OCI-LY1 (cell line): ENCODE results near the gene CASP9.
A peak's percentile ranks its signal among the peaks of the same experiment; 100 is the strongest.

Source experiments
- H2AFZ ChIP-seq: fragments of 200-600 bp; sonication (generic), shearing (Covaris generic); 2 replicates; pipeline ENCODE4 v1.6.0; 2014; ENCODE audit warnings: antibody characterized with exemption, mild to moderate bottlenecking, low read length
- H3F3A ChIP-seq: fragments of 200-600 bp; sonication (generic), shearing (Covaris generic); 2 replicates; pipeline ENCODE4 v1.6.0; 2014; ENCODE audit warnings: mild to moderate bottlenecking, antibody characterized with exemption, low read length, moderate library complexity; ENCODE audit not compliant: insufficient read depth
- H3K27ac ChIP-seq: fragments of 200-600 bp; sonication (generic); 2 replicates; pipeline ENCODE4 v1.5.1; 2014; ENCODE audit warnings: low read length, mixed run types, mild to moderate bottlenecking, low read depth; ENCODE audit not compliant: poor library complexity, severe bottlenecking
- H3K27me3 ChIP-seq: fragments of 200-600 bp; sonication (generic); 2 replicates; pipeline ENCODE4 v1.6.0; 2014; ENCODE audit warnings: antibody characterized with exemption, mild to moderate bottlenecking, low read length, moderate library complexity; ENCODE audit not compliant: insufficient read depth
- H3K36me3 ChIP-seq: fragments of 200-600 bp; sonication (generic); 2 replicates; pipeline ENCODE4 v1.6.1; 2014; ENCODE audit warnings: mild to moderate bottlenecking, antibody characterized with exemption, low read length, moderate library complexity, mixed read lengths; ENCODE audit not compliant: insufficient read depth
- H3K4me1 ChIP-seq: fragments of 200-600 bp; sonication (generic); 2 replicates; pipeline ENCODE4 v1.5.1; 2014; ENCODE audit warnings: mild to moderate bottlenecking, low read length, moderate library complexity; ENCODE audit not compliant: insufficient read depth, severe bottlenecking
- H3K4me2 ChIP-seq: fragments of 200-600 bp; sonication (generic), shearing (Covaris generic); 2 replicates; pipeline ENCODE4 v1.6.1; 2014; ENCODE audit warnings: low read length
- H3K4me3 ChIP-seq: fragments of 200-600 bp; sonication (generic); 2 replicates; pipeline ENCODE4 v1.5.1; 2014; ENCODE audit warnings: low read length, low read depth, mild to moderate bottlenecking, mixed read lengths; ENCODE audit not compliant: poor library complexity, severe bottlenecking
- H3K79me2 ChIP-seq: fragments of 200-600 bp; shearing (Covaris generic); 2 replicates; pipeline ENCODE4 v1.6.1; 2016; ENCODE audit warnings: mixed run types, low read length, mixed read lengths; ENCODE audit not compliant: insufficient read depth
- H3K9ac ChIP-seq: fragments of 200-600 bp; sonication (generic), shearing (Covaris generic); 2 replicates; pipeline ENCODE4 v1.6.1; 2014; ENCODE audit warnings: mild to moderate bottlenecking, low read length, mixed read lengths
- H3K9me2 ChIP-seq: fragments of 200-600 bp; sonication (generic), shearing (Covaris generic); 2 replicates; pipeline ENCODE4 v1.6.1; 2014; ENCODE audit warnings: low read depth, mild to moderate bottlenecking, low read length, mixed read lengths
- H3K9me3 ChIP-seq: fragments of 200-600 bp; shearing (Covaris generic); 2 replicates; pipeline ENCODE4 v1.6.1; 2014; ENCODE audit warnings: low read length, mixed read lengths
- H4K20me1 ChIP-seq: fragments of 200-600 bp; sonication (generic), shearing (Covaris generic); 2 replicates; pipeline ENCODE4 v1.6.0; 2016; ENCODE audit warnings: mild to moderate bottlenecking, low read length; ENCODE audit not compliant: insufficient read depth
- CTCF ChIP-seq: fragments of 200-600 bp; sonication (generic), shearing (Covaris generic); IDR thresholded peaks from 2 replicates; pipeline ENCODE4 v1.5.1; 2017; ENCODE audit warnings: mild to moderate bottlenecking, antibody characterized with exemption, low read length, moderate library complexity, mixed read lengths
- EZH2 ChIP-seq: fragments of 200-600 bp; sonication (generic), shearing (Covaris generic); IDR thresholded peaks from 2 replicates; pipeline ENCODE4 v1.8.0; 2017; ENCODE audit warnings: borderline replicate concordance, mixed run types, mild to moderate bottlenecking, antibody characterized with exemption, low read length, moderate library complexity, mixed read lengths

CASP9 gene

GRCh38 chr1:15531003-15531402 lies 7.0 kb upstream of the CASP9 start:
- peaks cover 15% of the 10 kb centered on the region for H3K4me1 ChIP-seq
- H4K20me1 ChIP-seq, result no peaks in the 10 kb centered on the region
- no peak overlapping the region for H3K27ac ChIP-seq
- H3K4me3 ChIP-seq, result no peak overlapping the region
- H3K4me2 ChIP-seq, result no peak overlapping the region
- no peaks in the 10 kb centered on the region for H3F3A ChIP-seq
- H3K27me3 ChIP-seq, result no peaks in the 10 kb centered on the region
- H3K9me3 ChIP-seq, result no peaks in the 10 kb centered on the region
- no peak overlapping the region for H2AFZ ChIP-seq
- H3K9me2 ChIP-seq, result no peaks in the 10 kb centered on the region
- no peak overlapping the region for H3K9ac ChIP-seq
- TF ChIP-seq CTCF (no peak), EZH2 (no peak)
- peaks cover 5% of the 10 kb centered on the region for H3K36me3 ChIP-seq
- peaks cover 5% of the 10 kb centered on the region; the same call in 1 of the 2 replicates for H3K79me2 ChIP-seq

GRCh38 chr1:15526490-15527339 lies 2.7 kb upstream of the CASP9 start, which contains the start of gene DNAJC16:
TSS of gene DNAJC16 (plus strand) at chr1:15526848. CDS start at chr1:15529106, 2,258 bp downstream.
- peak within 1 kb of the TSS; percentile 86 for H3K4me2 ChIP-seq
- no peaks in the 10 kb centered on the region for H3K36me3 ChIP-seq
- peak within 1 kb of the TSS; percentile 77 for H3K4me3 ChIP-seq
- no peaks in the 10 kb centered on the region for H3K9me2 ChIP-seq
- H3K79me2 ChIP-seq, result peaks cover 5% of the 10 kb centered on the region; the same call in 1 of the 2 replicates
- H3K9me3 ChIP-seq, result no peaks in the 10 kb centered on the region
- peaks cover 30% of the 10 kb centered on the region for H3K4me1 ChIP-seq
- no peak within 1 kb of the TSS for H2AFZ ChIP-seq
- H3K27me3 ChIP-seq, result no peaks in the 10 kb centered on the region
- H3K27ac ChIP-seq, result peak within 1 kb of the TSS; percentile 75
- no peaks in the 10 kb centered on the region for H4K20me1 ChIP-seq
- TF ChIP-seq CTCF (no peak), EZH2 (no peak)
- peak within 1 kb of the TSS; percentile 80 for H3K9ac ChIP-seq
- H3F3A ChIP-seq, result no peaks in the 10 kb centered on the region

- Histone ChIP-seq H3K4me1 (peaks cover 30% of the 10 kb centered on the region), H2AFZ (no peak overlapping the region), H3K36me3 (no peaks in the 10 kb centered on the region), H3K9me2 (no peaks in the 10 kb centered on the region), H4K20me1 (no peaks in the 10 kb centered on the region), H3K9ac (peak overlapping the region; percentile 56), H3K27me3 (no peaks in the 10 kb centered on the region), H3K27ac (peak overlapping the region; percentile 75), H3K9me3 (no peaks in the 10 kb centered on the region), H3K4me3 (peak overlapping the region; percentile 77), H3K4me2 (peak overlapping the region; percentile 86), H3K79me2 (peaks cover 5% of the 10 kb centered on the region; the same call in 1 of the 2 replicates), H3F3A (no peaks in the 10 kb centered on the region)
- no peak for TF ChIP-seq EZH2
- 0 out of 2 replicates have a peak, but pooled peaks have one; percentile 19 for TF ChIP-seq CTCF
These were observed 2.0 kb upstream of the CASP9 start for GRCh38 chr1:15526021-15526489.
